HG03432 (cell line): ENCODE measurements around the gene MGME1.
"Not testable (repeated sequence)": the region's sequence is repeated elsewhere in the genome, so short reads cannot be mapped to it uniquely, and the experiment has no call there.

ENCODE experiments used
- ATAC-seq: cut with Tn5 transposase; IDR thresholded peaks from one replicate; pipeline ENCODE4 v1.9.1; 2021; ENCODE audit warnings: mild to moderate bottlenecking, moderate library complexity; ENCODE audit not compliant: unreplicated experiment

Gene MGME1

DNA sequence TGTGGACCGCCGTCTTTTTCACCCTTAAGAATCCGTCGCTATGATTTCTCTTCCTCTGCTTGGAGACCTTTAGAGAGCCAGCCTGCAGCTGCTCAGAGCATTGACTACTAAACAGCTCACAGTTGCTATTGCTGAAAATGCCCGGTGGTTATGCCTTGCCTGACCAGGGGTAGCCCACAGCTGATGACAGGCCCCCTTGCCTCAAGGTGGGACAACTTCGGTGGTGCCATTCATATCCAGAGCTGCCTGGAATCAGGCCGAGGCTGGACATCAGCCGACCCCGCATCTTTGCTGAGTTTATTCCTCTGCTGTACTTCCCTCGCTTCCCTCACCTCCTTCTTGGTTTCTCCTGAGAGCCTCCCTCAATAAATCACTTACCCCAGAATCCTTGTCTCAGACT, 49.3 kb downstream of the MGME1 start:
- ATAC-seq: no peak

DNA sequence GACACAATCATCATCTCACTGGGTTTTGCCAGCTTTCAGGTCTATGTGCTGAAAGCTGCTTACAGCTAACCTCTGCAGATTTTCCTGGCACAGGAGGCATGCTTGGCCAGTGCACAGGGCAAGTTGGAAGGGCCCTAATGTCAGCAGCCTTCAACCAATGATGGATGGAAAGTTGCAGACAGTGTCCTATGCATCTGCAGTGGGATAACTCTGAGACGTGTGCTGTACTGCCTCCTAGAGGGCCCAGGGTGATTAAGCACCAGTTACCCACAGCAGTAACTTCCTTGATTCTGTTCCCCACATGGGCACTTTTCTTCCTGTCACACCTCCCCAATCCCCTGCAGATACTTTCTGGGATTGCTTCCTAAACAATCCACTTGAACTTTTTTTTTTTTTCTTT, 50.2 kb downstream of the MGME1 start:
- peak; percentile 45 for ATAC-seq

GRCh38 chr20:18020931-18021330, 52.1 kb downstream of the MGME1 start:
- ATAC-seq: no peak

GRCh38 chr20:18024606-18025127, 55.8 kb downstream of the MGME1 start:
- no peak for ATAC-seq

GRCh38 chr20:18027011-18027410, 58.2 kb downstream of the MGME1 start:
- ATAC-seq: not testable (repeated sequence)

GRCh38 chr20:18030020-18030419, 61.2 kb downstream of the MGME1 start:
- ATAC-seq: no peak

GRCh38 chr20:18031050-18031449, 62.2 kb downstream of the MGME1 start:
- no peak for ATAC-seq

DNA sequence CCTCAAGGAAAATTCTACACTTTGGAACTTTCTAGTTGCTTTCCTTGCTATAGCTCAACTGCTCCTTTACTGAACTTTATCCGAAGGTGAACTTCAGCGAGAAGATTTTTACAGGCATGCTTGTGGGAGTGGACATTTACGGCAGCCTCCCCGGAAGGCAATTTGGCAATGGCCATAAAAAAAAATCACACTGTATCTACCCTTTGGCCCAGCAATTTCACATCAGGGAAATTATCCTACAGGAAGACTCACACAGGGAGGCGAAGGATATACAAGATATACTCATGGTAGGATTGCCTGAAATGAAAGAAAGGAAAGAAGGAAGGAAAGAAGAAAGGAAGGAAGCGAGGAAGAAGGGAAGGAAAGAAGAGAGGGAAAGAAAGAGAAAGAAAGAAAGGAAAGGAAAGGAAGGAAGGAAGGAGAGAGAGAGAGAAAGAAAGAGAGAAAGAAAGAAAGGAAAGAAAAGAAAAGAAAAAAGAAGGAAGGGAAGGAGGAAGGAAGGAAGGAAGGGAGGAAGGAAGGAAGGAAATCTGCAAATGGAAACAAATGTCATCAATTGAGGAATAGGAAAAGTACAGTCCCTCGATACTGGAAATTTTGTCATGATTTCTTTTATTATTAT, 63.2 kb downstream of the MGME1 start:
- ATAC-seq: no peak

DNA sequence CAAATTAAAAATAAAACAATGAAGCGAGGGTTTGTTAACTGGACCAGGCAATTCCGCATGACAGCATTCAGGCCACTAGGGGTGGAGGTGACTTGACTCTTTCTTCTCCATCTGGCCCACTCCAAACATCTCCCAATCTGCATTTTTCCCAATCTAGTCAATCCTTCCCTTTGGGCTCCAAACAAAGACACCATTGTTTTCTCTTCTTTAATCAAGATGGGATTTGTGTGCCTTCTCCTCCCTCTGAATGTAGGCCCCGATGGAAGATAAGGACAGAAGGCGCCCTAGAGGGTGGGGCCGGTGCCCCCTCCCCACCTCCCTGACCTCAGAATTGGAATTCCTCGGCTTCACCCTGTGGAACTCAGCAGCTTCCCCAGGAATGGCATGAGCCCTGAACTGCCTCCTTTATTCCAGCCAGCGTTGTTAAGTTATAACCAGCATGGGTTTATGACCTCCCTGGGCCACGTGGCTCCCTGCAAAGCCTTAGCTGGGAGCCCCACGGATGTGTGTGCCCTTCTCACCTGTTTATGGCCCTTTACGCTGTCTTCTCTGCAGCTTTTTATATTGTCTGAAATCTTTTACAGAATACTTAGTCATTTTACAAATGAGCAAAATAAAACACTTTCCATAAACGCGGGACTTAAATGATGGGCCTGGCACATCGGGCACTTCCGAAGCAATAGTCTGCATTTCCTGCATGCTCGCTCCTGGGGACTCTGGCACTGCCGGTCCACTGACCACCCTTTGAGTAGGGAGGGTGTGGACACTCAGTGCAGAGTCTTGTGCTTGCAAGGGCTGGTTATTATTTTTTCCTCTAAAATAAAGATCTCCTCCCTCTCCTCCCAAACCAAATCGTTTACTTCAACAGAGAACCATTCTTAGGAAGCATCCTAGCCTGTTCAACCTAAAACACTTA, 64.4 kb downstream of the MGME1 start:
- ATAC-seq: no peak

DNA sequence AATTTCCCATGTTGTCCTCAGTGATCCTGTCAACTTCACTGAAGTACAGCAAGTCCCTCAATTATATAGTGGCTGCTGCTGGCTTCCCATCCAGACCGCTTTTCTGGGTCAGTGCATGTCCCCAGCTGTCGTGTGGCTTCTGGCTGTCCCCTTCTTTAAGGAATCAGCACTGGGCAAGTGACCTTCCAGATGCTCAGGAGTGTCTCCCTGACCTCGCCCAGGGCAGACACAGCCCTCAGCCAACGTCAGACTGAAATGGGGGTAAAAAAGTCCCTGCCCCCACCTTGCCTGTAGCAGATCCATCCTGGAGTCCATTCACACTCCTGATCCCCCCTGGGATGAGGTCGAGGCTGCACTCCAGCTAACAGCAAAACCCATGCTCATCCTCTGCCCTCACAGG, 65.2 kb downstream of the MGME1 start:
- no peak for ATAC-seq

DNA sequence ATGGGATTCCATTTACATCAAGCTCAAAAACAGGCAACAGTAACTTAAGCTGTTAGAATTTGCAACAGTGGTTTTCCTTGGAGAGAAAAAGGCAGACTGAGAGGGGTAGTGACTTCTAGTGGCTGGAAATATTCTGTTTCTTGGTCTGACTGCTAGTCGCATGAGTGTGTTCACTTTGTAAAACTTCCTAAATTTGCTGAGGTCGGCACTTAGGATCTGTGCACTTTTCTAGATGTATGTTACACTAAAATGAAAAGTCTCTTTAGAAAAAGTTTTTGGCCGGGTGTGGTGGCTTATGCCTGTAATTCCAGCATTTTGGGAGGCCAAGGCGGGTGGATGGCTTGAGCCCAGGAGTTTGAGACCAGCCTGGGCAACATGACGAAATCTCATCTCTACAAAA, 70.2 kb downstream of the MGME1 start:
- no peak for ATAC-seq
